NCI-H2029 (cell line): ENCODE data around the gene LMNTD2.

ENCODE experiments used
- DNase-seq: peaks from one replicate; lab custom pipeline; 2025; lab: John Stamatoyannopoulos, UW

Gene LMNTD2, protein sequence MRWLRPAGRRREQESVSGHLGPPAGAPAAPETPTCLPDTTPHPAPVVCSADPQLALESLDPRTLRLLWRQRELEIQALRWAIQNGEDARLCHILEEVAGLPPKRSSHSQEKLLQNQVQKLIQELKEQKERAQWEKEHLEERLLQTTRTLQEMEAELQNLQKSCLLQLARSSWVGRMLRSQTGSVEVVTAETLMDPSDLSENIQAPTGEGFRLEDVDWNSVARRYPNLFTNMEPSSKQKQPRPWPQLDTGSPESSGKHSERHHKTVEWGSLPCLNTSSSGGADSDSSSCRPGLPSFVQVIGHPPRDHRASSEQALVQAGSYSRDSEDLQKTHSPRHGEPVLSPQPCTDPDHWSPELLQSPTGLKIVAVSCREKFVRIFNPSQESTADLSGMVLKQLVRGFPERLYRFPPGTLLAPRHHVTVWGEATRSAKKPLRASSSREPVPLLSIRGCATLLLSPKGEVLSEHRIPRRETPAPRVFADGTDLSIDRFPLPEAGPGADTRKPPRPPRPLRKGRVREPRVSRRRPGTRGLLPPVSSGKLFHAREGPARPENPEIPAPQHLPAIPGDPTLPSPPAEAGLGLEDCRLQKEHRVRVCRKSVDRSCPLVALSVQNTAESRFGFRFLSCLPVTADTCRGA

DNA sequence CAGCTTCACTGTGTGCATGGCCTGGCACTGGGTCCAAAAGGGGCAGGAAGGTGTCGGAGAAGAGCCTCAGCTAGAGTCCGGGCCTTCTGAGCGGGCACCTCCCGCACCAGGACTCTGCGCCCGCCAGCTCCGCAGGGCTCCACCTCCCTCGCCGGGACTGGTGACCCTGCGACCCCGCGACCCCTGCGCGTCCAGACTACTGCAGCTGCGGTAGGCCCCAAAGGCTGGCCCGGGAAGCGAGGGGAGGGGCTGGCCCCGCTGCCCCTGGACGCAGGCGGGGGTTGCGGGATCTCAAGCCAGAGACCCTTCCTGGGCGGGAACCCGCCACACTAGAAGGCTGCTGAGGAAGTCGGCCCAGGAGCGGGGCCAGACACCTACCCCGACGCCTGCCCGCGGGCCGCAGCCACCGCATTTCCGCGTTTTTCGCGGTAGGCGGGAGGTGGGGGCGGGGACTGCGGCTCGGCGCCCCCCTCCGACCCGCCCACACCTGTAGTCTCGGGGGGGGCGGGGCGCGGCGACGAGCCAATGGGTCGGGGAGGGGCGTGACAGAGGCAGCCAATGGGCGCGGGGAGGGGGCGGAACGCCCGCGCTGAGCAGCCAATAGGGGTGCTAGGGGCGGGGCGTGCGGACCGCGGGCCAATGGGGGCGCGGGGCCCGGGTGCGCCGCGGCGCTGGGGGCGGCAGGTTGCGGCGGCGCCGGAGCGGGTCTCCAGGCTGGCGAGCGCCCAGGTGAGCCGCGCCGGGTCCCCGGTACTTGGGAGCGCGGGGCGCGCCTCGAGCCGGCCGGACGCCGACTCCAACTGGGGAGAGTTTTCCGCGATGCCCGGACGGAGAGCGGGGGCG, at the start of gene LMNTD2, which contains the start of gene RASSF7:
TSS of gene LMNTD2 (minus strand) at position 434 of the 843 bp plus-strand sequence. CDS start at position 412, 22 bp downstream.
TSS of gene RASSF7 (plus strand) at position 666 of the 843 bp plus-strand sequence. CDS start 799 bp downstream, outside the sequence.
- peak; percentile 86 for DNase-seq

DNA sequence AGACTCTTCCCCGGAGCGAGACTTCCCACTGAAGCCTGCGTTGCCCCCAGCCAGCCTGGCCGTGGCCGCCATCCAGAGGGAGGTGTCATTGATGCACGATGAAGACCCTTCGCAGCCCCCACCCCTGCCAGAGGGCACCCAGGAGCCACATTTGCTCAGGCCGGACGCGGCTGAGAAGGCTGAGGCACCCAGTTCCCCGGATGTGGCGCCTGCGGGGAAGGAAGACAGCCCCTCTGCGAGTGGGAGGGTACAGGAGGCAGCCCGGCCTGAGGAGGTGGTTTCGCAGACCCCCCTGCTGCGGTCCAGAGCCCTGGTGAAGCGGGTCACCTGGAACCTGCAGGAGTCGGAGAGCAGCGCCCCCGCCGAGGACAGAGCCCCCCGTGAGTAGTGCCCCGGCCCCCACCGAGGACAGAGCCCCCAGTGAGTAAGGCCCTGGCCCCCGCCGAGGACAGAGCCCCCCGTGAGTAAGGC, 48.8 kb upstream of the LMNTD2 start:
- no peak for DNase-seq

DNA sequence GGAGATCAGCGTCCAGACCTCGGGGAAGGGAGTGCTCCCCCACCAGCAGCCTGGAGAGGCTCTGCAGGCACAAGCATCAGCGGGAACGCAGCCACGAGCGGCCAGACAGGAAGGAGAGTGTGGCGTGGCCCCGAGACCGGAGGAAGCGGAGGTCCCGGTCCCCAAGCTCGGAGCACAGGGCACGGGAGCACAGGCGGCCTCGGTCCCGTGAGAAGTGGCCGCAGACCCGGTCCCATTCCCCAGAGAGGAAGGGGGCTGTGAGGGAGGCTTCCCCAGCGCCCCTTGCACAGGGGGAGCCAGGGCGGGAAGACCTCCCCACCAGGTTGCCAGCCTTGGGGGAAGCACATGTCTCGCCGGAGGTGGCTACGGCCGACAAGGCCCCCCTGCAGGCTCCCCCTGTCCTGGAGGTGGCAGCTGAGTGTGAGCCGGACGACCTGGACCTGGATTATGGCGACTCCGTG, 48.3 kb upstream of the LMNTD2 start:
- no peak for DNase-seq

DNA sequence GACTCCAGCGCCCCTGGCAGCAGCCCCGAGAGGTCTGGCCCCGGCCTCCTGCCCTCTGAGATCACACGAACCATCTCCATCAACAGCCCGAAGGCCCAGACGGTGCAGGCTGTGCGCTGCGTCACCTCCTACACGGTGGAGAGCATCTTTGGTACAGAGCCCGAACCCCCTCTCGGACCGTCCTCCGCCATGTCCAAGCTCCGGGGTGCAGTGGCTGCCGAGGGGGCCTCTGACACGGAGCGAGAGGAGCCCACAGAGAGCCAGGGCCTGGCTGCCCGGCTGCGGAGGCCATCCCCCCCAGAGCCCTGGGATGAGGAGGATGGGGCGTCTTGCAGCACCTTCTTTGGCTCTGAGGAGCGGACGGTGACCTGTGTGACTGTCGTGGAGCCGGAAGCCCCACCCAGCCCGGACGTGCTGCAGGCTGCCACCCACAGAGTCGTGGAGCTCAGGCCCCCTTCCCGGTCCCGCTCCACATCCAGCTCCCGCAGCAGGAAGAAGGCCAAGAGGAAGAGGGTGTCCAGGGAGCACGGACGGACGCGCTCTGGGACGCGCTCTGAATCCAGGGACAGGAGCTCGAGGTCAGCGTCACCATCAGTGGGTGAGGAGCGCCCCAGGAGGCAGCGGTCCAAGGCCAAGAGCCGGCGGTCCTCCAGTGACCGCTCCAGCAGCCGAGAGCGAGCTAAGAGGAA, 47.6 kb upstream of the LMNTD2 start:
- DNase-seq = no peak

DNA sequence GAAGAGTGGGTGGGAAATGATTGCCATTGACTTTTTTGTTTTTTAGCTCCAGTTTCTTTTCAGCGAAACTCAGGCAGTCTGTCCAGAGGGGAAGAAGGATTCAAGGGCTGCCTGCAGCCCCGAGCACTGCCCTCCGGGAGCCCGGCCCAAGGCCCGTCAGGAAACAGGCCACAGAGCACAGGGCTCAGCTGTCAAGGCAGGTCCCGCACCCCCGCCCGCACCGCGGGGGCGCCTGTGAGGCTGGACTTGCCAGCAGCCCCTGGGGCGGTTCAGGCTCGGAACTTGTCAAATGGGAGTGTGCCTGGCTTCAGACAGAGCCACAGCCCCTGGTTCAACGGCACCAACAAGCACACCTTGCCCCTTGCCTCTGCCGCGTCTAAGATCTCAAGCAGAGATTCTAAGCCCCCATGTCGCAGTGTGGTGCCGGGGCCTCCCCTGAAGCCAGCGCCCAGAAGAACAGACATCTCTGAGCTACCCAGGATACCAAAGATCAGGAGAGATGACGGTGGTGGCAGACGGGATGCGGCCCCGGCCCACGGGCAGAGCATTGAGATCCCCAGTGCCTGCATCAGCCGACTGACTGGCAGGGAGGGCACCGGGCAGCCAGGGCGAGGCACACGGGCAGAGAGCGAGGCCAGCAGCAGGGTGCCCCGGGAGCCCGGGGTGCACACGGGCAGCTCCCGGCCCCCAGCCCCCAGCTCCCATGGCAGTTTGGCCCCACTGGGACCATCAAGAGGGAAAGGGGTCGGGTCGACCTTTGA, 46.7 kb upstream of the LMNTD2 start:
- no peak for DNase-seq

DNA sequence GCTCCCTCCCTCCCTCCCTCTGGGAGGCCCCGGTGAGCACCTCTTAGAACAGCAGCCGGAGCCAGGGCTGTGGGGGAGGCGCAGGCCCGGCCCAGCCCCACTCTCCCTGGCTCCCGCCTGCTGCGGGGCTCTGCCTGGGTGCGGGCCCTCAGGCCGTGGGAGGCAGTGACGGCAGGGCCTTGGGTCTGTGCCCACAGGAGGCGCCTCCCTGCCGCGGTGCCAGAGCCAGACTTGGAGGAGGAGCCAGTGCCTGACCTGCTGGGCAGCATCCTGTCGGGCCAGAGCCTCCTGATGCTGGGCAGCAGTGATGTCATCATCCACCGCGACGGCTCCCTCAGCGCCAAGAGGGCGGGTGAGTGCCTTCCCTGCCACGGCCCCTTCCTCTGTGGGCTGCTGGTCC, 45.7 kb upstream of the LMNTD2 start:
- no peak for DNase-seq

DNA sequence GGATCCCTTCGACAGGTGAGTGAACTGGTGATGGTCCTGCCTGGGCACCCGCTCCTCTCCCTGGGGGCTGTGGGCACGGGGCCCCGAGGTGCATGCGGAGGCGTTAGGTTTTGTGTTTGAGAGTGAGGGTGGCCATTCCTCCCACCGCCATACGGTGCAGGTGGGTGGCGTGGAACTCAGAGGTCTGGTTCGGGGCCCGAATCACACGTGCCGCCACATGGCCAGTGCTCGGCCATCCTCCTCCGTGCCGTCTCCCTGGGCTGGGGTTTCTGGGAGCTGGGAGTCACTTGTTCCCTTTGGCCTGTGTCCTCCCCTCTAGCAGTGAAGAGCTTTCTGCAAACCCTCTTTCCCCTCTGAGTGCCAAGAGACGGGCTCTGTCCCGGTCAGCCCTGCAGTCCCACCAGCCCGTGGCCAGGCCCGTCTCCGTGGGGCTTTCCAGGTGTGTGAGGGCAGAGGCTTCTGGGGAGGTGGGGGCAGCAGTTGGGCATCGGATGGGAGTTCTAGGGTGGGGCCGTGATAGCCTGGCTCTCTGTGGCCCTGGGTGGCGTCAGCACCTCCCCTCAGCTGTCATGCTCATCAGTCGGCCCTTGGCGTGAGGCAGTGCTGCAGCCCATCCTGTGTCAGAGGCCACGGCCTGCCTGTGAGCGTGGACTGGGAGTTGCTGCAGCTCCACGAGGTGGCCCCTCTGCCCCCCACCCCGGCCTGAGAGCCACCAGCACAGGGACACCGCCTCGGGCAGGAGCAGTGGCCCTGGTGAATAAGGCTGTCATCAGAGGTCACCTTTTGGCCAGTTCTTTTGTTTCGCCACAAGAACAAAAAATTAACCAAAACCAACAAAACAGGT, 45.0 kb upstream of the LMNTD2 start:
- no peak for DNase-seq

DNA sequence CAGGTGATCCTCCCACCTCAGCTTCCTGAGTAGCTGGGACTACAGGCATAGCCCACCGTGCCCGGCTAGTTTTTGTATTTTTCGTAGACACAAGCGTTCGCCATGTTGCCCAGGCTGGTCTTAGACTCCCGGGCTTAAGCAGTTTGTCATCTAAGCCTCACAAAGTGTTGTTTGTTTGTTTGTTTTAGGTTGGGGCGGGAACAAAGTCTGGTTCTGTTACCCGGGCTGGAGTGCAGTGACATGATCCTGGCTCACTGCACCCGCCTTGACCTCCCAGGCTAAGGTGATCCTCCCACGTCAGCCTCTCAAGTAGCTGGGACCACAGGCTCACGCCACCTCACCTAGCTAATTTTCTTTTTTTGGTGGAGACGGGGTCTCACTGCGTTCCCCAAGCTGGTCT, 42.6 kb upstream of the LMNTD2 start:
- no peak for DNase-seq

DNA sequence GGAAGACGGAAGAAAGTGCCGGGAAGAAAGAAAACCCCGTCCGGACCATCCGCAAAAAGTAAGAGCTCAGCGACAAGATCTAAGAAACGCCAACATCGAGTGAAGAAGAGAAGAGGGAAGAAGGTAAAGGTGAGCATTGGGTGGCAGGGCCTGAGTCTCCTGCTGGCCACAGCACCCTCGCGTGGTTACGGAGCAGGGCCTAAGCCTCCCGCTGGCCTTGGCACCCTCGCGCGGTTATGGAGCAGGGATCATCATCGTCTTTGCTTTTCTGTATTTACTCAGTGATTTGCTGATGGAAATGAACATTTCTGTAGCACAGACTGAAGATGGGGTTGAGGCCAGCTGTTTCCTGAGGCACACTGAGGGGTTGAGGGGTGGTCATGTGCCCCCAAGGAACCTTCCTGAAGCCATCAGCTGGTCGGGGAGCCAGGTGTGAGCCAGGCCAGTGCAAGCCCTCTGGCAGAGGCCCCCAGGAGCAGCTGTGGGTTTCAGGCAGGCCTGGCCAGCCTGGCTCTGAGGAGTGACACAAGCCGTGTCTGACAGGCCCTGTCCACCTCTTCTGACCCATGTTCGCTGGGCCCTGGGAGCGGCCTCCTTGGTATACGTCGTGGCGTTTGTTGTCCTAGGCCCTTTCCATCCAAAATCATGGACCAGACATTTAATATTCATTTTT, 41.2 kb upstream of the LMNTD2 start:
- DNase-seq = no peak

DNA sequence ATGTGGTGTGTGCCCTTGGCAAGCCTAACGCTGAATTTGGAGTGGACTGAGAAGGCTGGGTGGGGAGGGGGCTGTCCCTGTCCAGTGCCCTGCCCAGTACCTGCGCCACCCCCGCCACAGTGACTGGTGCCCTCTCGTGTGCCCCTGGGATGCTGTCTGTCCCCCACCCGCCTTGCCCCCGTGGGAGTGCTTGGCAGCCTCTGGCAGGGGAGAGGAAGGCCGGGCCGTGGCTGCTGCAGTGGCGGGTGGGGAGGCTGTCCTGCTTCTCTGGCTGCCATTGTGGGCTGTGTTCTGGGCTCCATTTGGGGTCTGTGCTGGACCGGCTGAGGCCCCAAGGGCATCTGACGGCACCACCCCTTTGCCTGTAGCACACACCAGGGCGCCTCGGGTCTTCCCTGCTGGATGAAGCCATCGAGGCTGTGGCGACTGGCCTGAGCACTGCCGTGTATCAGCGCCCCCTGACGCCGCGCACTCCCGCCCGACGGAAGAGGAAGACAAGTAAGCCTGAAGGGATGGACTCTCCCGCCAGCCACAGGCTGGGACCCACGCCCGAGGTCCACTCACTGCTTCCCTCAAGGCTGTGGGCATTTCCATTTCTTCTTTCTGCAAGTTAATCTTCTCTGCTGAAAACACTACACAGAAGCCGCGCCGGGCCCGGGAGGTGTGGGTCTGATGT, 37.6 kb upstream of the LMNTD2 start:
- no peak for DNase-seq

DNA sequence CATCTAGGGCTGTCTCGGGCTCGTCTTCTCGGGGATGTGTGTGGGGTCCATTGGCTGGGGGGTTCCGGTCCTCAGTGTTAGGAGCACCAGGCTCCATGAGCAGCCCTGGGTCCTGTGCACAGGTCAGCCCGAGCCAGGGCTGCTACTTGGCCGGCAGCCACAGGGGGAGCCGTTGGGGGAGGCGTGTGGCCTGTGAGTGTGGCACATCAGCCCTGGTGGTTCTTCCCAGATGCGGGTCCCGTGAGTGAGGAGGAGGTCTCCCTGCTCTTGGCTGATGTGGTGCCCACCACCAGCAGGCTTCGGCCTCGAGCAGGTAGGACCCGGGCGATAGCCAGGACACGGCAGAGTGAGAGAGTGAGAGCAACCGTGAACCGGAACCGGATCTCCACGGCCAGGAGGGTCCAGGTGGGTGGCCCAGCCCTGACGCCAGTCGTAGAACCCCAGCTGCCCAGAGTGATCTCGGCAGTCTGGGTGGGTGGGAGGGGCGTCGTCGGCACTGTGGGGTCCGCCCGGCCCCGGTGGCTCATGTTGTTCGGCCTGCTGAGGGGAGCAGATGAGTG, 36.7 kb upstream of the LMNTD2 start:
- no peak for DNase-seq

DNA sequence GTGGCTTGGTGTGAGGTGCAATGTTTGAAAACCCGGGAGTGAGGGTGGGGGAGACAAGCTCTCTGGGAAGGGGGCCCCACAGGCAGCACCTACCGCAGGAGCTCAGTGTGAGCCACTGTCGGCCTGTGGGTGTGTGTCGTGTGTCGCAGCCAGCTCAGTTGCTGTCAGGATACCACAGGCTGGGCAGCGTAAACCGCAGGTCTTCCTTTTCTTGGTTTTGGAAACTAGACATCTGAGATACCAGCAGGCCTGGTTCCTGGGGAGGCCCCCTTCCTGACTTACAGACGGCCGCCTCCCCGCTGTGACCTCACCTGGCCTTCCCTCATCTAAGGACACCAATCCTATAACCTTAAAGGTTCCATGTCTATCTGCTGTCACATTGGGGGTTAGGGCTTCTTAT, 35.8 kb upstream of the LMNTD2 start:
- DNase-seq = no peak

DNA sequence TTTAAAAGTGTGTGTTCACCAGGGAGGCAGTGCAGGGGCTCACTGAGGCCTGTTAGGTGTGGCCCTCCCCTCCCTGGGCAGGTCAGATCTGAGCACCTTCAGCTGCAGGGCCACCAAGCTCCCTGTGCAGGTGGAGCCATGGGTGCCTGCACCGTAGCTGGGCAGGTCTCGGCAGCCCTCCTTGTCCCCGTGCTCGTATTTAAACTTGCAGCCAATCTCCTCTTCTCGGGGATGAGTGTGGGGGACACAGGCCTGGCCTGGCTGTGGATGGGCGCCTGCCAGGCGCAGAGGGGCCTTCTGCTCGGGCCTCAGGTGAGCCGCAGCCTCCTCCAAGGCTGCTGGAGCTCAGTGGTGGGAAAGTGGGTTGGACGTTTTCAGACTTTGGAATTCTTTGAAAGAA, 34.9 kb upstream of the LMNTD2 start:
- DNase-seq = no peak

DNA sequence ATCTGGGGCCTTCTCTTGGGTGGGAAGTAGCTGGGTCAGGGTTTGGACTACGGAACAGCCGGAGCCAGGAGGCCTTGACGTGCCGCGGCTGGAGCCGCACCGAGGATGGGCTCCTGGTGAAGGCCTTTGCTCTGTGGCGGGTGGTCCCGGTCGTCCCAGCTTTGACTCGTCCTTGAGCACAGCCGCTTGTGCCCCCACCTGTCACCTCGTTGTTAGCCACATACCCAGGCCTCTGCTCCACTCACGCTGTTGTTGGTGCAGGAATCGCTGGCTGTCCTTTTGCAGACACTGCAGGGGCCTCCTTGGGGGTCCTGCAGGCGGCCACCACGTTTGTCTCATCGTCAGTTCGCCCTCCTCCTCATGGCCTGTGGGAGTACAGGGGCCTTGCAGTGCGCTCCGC, 32.8 kb upstream of the LMNTD2 start:
- no peak for DNase-seq

DNA sequence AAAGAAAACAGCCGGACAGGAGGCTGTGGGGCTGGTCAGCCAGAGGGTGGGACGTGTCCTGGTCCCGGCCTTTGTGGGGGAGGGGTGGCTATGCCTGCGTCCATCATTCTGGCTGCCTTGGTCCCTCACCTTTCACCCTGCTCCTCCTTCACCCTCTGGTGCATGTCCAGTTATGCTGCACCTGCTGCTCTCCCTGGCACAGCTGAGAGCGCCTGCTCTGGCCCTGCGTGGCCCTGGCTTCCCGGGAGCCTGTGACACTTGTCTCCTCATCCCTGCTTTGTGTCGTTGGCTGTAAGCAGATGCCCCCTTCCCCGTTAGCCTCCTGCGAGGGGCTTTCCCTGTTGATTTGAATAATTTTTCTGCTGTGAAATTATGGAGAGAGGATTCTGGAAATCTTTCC, 32.4 kb upstream of the LMNTD2 start:
- DNase-seq = no peak

DNA sequence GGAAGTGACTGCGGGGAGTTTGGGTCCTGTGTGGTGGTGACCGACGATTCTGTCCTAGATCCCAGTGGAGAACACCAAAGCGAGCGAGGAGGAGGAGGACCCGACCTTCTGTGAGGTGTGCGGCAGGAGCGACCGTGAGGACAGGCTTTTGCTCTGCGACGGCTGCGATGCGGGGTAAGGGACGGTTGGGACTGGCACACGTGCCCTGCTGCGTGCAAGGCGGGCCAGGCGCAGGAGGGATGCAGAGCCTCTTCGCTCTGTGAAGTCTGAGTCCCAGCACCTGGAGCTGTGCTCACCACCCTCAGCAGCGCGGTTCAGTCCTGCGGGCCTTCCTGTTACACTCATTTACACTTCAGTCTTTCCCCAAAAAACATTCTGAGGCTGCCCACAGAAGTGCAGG, 32.0 kb upstream of the LMNTD2 start:
- no peak for DNase-seq

DNA sequence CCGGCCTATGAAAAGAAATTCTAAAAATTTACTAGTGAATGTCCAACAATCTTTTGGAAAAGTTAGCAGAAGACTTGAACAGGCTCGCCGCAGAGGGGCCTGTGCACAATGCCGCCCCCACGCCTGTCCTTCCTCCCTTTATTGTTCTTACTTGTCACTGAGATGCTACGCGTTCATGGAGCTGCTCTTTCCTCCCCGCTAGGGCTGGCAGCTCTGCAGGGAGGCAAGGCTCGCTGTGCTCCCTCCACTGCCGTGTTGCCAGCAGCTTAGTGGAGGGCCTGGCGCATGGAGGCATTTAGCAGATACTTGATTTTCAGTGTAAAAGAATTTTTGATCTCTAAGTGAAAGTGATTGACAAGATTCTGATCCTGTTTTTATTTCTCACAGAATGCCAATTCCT, 30.5 kb upstream of the LMNTD2 start:
- no peak for DNase-seq

DNA sequence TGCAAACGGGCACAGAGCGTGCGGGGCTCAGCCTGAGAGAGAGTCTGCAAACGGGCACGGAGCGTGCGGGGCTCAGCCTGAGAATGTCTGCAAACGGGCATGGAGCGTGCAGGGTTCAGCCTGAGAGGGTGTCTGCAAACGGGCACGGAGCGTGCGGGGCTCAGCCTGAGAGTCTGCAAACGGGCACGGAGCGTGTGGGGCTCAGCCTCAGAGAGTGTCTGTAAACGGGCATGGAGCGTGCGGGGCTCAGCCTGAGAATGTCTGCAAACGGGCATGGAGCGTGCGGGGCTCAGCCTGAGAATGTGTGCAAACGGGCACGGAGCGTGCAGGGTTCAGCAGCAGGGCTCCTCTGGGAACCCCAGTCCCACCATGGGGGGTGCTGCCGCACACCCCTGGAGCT, 29.3 kb upstream of the LMNTD2 start:
- DNase-seq = no peak

DNA sequence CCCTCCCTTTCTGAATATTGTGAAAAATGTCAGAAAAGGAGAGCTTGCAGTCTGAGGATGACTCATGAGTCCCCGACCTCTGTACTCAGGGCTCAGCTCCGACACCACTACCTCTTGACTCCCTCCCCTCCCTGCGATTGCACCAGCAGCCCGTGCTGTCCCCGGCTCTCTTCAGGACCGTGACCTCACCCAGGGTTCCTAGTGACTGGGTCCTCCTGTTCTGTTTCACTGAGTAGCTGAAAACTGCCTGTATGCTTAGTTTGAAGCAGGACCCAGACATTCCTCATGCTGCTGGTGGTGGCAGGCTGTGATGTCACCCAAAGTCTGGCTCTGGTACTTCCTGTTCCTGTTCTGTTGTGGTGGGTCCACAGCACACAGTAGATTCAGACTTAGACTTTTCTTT, 27.4 kb upstream of the LMNTD2 start:
- DNase-seq = no peak
